Activated CD8-positive, alpha-beta memory T cell treated with anti-CD3 and anti-CD28 coated beads, Interleukin-2, amount 50 U/mL, for 24 hours (primary cell): ENCODE data around the gene CCDC83.
"Not testable (repeated sequence)": the region's sequence is repeated elsewhere in the genome, so short reads cannot be mapped to it uniquely, and the experiment has no call there.

Experiments
- DNase-seq: peaks from one replicate; pipeline ENCODE4 v3.0.0-alpha.2; 2020; ENCODE audit errors: extremely low read depth

The CCDC83 gene

DNA sequence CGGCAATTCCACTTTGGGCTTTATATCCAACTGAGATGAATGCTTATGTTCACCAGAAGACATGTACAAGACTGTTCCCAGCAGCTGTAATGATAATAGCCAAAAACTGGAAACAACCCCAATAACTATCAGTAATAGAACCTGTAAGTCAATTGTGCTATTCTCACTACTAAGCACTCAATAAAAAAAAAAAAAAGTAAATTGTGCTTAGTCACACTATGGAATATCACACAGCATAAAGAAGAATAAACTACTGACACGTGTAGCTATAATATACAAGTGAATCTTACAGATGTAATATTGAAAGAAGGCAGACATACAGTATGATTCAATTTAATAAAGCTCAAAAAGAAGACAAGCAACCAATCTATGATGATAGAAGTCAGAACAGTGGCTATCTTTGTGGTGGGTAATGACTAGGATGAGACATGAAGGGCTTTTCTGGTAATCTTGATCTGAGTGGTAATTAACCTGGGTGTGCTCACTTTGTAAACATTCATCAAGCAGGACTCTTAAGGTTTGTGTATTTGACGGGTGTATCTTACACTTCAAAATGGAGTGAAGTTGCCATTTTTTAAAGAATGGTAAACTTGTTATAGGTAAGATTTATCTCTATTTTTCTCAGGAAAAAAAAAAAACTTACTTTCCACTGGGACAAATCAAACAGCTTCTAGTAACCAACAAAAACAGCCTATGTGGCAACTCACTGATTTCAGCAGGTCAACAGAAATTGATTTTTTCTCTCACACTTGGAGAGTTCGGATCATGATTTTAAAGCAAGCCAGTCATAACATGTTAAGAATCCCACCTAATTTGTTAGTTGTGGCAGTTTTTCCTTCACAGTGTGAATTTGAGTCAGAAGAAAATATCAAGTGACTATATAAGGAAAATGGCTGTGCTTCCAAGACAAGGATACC is 84.2 kb downstream of the CCDC83 start:
- DNase-seq, result no peak

DNA sequence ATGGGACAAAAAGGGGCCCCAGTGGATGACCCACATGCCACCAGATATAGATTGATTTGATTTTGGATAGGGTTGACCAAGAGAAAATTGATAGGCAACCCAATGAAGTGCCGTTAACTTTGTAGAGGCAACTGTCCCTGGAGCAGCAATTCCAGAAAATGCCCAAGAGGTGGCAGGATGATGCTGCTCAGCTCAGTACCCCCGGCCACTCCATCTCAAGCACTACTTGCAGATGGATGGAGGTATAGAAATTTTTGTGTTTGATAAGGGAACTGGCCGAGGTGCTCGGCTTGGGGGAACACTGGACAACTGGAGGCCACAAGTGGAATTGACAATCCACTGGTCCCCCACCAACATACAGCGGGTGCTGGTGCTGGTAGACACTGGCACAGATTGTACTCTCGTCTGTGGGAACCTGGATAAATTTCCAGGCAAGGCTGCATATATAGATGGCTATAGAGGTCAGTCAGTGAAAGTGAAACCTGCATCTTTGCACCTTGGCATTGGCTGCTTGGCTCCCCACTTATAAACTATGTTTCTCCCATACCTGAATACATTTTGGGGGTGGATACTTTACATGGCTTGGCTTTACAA is 86.3 kb downstream of the CCDC83 start:
- no peak for DNase-seq

DNA sequence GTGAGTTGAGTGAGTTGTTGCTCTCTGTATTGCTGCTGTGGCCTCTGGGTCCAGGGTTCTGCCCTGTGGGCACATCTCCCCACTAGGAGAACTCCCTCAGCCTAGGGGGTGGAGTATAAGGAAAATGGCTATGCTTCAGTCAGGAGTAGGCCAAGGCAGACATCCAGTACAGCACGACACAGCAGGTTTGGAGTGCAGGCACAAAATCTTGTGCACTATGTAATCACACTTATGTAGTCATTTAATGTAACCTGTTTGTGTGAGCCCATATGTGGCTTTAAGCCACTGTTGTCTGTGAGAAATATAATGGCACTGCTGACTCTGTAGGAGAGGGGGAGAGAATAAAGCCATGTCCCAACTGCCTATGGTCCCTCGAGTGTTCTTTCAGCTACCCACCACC is 90.1 kb downstream of the CCDC83 start:
- no peak for DNase-seq

DNA sequence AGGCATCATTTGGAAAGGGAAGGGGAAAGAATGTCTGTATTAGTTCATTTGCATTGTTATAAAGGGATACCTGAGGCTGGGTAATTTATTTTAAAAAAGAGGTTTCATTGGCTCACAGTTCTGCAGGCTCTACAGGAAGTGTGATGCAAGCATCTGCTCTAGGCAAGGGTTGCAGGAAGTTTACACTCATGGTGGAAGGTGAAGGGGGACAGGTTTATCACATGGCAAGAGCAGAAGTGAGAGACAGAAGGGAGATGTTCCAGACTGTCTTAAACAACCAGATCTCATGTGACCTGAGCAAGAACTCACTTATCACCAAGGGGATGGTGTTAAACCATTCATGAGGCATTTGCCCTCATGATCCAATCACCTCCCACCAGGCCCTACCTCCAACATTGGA is 90.6 kb downstream of the CCDC83 start:
- no peak for DNase-seq

DNA sequence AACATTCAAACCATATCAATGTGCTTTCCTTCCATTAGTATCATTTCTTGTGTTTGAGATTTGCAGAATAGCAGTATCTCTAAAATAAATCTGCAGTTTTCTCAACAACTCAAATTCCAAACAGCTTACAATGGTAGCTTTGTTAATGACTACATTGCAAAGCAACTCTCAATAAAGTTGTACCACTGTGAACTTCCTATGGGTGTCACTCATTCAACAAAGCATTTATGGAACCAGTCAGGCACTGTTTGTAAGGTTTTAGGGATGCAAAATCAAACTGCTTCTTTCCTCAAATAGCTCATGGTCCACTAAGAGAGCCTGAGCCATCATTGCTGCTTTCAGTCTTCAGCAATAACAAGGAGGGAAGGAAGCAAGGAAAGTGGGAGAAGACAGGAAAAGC is 91.0 kb downstream of the CCDC83 start:
- DNase-seq, result no peak

DNA sequence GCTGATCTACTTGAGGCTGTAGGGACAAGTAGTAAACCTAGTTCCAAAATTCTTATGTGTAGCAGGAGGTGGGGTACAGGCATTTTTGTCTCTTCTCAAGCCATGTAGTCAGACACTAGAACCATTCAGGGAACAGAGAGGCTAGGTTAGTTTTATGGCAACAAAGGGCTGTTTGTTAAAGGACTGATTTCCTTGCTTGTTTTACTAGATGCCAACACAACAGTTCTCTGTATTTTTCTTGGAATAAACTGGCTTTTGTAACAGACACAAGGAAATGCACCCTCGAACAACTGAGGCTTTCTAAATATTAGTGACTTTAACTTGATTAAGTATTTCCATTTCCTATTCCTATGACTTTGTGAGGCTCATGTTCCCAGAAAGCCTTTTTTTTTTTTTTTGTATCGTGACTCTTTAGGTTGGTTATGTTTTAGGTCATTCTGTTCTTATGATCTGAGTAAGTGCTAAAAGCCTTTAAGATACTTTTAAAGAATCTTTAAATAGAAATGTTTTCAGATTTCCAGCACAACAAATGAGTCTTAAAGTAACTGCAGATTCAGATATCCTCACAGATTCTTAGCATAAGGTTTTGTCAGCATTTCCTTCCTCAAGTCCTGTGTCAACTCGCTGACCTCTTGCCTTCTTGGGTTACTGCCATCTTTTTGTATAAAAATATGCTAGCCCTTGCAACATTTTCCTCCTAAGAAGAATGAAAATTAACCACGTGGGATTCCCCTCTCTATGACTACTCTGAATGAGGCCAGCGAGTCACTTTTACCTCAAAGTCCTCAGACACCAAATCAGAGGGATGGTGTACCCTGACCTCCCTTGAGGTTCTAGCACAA is 92.5 kb downstream of the CCDC83 start:
- DNase-seq, result no peak

DNA sequence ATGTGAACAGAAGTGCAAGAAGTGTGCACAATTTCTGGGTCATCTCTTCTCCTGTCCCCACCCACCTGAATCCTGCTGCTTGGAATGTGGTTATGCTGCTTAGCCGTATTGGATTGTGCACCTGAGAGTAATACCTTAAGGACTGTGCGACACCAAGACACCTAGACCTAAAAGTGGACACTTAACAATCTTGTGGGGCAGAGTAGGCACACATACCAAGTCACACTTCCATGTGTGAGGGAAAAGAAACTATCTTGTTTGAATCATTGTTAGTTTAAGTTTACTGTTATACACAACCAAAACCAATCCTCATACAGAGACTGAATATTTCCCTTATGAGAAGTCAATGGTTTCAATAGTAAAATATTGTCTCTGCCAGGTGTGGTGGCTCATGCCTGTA is 93.7 kb downstream of the CCDC83 start:
- no peak for DNase-seq

DNA sequence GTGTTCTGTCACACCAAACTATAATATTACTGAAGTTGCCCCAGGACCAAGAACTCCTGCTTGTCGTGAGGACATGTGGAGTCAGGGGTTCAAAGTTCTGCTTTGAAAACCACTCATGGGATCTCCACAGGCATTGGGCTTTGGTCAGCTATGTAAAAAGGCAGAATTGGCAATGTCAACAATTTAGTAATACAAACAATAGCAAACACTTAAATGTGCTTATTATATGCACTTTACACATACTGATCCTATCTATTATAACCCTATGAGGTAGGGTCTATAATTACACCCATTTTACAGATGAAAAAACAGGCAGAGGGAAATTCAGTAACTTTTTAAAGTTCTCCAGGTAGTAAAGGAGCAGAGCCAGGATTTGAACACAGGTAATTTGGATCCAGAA is 94.6 kb downstream of the CCDC83 start:
- DNase-seq, result no peak

DNA sequence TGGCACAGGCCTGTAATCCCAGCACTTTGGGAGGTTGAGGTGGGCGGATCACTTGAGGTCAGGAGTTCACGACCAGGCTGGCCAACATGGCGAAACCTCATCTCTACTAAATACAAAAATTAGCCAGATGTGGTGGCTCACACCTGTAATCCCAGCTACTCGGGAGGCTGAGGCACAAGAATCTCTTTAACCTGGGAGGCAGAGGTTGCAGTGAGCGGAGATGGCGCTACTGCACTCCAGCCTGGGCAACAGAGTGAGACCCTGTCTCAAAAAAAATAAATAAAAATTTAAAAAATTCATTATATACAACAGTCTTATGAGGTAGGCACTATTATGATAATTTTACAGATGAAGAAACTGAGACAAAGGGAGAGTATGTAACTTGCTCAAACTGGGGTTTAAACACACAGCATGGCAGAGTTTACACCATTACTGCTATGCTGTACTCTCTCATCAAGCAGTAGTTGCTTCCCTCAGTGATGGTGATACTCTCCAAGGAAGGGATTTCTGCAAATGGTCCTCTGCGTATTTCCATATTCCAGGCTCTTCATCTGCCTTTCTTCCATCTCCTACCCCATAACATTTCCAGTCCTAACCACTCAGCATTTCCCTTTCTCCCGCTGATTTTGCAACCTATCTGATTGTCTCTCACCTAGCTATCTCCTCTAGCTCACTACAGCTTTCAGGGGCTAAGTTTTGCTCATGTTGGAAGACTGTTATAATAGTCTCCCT is 95.3 kb downstream of the CCDC83 start:
- DNase-seq, result no peak

DNA sequence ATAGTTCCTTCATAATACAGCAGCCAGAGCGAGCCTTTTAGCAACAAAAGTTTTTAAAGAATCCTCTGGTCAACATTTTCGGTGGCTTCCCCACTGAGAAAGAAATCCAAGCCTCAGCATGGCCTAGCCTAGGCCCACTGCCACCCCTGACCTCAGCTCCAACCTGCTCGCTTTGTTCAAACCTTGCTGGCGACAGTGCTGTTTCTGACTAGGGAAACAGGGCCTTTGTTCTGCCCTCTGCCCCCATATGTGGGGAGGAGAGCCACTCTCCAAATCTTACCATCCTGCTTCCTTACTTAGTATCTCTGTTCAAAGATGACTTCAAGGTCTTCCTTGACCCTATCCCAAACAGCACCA is 95.8 kb downstream of the CCDC83 start:
- DNase-seq, result no peak

DNA sequence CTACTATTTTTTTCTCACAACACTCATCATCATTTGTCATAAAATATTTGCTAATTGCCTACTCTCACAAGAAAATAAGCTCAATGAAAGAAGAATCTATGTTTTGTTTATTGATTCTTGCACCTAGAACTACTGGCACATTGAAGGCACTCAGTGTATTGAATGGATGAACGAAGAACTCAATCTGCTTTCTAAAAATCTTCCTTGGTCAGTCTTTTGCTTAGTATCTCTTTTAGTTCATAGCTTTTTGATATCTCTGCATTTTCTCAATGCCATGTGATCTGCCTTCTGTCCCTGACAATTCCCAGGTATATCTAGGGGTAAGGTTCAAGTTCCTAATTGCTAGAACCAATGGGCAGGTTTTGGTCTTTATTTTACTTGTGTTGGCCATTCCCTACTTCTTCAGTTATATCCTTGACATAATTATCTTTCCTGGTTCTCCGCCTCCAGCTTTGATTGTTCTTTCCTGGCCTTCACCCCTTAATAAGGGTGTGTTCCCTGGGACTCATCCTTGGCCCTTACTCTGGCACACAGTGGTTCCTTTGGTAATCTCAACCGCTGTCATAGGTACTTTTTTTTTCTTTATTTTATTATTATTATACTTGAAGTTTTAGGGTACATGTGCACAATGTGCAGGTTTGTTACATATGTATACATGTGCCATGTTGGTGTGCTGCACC is 96.4 kb downstream of the CCDC83 start:
- DNase-seq, result no peak

DNA sequence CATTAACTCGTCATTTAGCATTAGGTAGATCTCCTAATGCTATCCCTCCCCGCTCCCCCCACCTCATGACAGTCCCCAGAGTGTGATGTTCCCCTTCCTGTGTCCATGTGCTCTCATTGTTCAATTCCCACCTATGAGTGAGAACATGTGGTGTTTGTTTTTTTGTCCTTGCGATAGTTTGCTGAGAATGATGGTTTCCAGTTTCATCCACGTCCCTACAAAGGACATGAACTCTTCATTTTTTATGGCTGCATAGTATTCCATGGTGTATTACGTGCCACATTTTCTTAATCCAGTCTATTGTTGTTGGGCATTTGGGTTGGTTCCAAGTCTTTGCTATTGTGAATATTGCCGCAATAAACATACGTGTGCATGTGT is 96.9 kb downstream of the CCDC83 start:
- not testable (repeated sequence) for DNase-seq

DNA sequence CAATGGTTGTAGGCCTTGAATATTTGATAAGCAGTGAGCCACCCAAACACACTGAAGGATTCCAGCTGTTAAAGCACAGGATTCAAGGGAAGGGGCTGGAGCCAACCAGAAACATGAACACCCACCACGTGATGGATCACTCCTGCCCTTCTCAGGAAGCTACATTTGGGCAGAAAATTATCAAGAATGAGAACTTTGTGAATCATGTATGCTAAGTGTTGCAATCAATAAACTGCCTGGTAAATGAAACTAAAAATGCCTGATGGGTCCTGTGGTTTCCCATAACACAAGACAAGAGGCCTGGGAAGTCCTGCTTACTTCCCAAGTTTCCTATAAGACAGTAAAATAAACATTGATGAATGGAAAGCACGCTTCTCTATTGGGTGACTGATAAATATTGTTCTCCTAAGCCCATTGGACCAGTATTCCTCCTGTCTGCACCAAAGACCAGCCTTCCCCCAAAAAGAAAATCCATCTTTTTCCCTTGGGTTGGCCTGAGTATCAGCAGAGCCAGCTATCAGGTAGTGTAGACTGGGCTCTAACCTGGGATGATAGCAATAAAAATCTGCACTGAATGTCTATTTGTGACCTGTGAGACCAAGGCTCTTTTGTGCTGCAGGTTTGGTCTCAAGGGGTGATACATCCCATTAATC is 98.4 kb downstream of the CCDC83 start:
- no peak for DNase-seq

DNA sequence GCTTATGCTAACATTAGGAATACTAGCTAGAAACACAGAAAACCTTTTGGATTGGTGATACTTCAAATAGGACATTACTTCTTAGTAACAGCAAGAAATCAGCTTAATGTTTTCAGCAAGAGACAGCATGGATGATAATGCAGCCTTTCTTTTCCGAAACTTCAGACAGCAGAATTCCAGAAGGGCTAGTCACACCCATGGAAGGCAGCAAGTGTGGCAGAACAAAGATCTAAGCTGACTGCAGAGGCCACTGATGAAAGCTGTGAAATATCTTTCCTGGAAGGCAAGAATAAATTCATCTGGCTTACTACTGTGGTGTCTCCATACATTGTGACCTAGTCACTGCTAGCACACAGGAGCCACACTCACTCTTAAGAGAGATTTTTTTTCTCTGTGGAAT is 100.3 kb downstream of the CCDC83 start:
- DNase-seq, result no peak

DNA sequence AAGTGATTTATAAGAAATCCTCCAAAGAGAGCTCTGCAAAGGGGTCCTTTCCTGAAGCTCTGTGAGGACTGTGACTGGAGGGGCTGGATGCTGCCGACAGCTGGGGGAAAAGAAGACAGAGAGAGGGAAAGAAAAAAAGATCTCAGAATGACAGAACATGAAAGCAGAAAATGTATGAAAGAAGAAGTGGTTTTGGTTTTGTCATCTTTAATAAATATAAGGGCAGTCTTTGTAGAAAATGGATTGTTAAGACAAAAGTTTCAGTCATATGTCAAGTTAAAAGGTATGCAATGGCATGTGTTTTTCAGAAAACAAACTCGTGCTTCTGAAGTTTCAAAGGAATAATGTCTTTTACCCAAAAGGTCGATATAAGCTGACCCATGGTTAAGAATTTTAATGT is 105.5 kb downstream of the CCDC83 start:
- no peak for DNase-seq

DNA sequence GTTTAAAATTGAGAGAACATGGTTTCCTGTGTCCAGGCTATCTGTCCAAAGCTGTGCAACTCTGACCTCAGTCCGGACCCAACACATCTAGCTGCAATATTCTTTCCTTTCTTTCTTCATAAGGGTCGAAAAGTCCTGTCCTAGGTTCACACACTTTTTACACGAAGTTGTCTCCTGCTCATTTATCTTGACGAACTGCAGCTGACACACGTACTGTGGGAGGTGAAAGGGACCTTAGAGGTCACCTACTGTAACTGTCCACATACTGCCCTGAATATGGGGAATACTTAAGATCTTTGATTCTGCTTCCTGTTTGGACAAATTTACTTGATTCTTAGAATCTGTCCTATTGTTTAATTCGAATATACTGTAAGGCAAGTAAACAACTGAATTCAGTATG is 105.9 kb downstream of the CCDC83 start:
- no peak for DNase-seq

DNA sequence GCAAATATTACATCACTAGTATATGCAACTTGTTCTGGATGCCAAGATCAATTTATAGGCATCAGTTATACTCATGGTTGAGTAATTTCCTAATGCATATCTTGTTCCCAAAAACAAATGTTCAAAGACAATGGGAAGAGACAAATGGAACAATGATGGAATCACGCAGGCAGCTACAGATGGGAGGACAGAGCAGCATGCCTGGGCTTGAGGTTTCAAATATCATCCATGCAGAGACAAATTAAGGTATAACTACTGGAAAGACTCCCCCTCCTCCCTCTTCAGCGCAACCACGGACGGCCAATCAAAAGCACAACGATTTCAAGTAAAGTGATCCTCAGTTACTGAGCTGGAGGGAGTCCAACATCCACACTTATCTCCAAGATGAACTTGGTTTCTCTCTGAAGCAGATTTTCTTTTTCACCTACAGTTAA is 106.8 kb downstream of the CCDC83 start:
- DNase-seq, result no peak

DNA sequence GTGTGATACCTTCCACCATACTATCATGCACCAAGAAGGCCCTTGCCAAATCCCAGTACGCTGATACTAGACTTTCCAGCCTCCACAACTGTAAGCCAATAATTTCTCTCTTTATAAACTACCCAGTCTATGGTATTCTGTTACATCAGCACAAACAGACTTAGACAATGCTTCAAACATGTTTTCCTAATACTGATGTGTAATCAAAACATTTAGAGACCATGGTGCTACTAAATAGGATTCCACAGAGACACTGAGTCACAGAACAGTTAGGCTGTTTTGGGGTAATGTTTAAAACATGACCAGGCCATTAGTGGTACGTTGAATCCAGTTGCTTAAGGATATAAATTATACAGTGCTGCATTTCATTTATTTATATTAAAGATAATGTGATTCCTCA is 110.0 kb downstream of the CCDC83 start:
- DNase-seq, result no peak

DNA sequence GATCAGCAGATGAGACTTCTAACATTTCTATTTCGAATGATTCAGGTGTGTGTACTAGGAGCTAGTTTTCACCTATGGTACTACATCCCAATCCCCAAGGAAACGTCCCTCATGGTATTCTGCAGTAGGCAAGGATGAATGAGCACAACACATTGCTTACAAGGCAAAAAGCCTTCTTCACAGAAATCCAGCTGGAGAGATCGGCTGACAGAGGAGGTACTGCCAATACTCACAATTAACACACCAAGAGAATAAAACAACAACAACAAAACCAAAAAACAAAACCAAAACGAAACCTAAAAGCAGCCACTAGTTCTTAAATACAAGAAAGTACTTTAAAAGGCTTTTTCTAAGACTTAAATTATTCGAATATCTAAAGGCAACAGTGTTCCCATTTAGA is 112.3 kb downstream of the CCDC83 start:
- no peak for DNase-seq
